Measurements from ENCODE around the gene SMAD4. TPM values are rescaled to one million over a fixed set of nuclear protein-coding genes. Genes with fewer than 3 reads are reported as not detected.

SMAD4 gene
- total and polyA plus RNA-seq, 3 experiments from 2014 or later, result 62.4 to 84.3 (median 81.9) TPM

DNA sequence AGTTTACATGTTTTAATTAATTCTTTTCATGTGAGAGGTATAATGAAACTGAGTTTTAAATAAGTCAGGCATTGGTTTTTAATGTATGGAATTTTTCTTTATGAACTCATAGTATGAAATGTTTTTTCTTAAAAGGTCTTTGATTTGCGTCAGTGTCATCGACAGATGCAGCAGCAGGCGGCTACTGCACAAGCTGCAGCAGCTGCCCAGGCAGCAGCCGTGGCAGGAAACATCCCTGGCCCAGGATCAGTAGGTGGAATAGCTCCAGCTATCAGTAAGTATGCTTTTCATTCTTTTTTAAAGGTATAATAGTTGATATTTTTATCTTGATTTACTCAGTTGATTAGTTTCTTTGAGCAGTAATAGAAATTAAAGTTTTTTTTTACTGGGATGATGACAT, 46.5 kb downstream of the SMAD4 start:
- Mint-ChIP-seq H3K4me1 (peaks cover 30 to 48% (median 37%) of the 10 kb centered on the region in 3 donors), H3K27me3 (no peaks in the 10 kb centered on the region), H3K9me3 (no peaks in the 10 kb centered on the region), H3K36me3 (peaks cover 4 to 85% (median 23%) of the 10 kb centered on the region in 3 donors), H3K4me3 (no peak overlapping the region), H3K27ac (peak overlapping the region in 4 of 8 donors; percentile 5 to 36 (median 20))
- Histone ChIP-seq H3K4me3 (ENCODE audit: low read length) (no peak overlapping the region), H3K36me3 (ENCODE audit: insufficient read depth, low read length) (peaks cover 28% of the 10 kb centered on the region), H3K4me1 (ENCODE audit: insufficient read depth, low read length) (peaks cover 8% of the 10 kb centered on the region), H3K27ac (ENCODE audit: low read depth, low read length) (no peak overlapping the region), H3K27me3 (ENCODE audit: insufficient read depth, low read length, poor library complexity, severe bottlenecking) (no peaks in the 10 kb centered on the region), H3K9me3 (ENCODE audit: low read length) (no peaks in the 10 kb centered on the region)
- ChIA-PET POLR2A (interaction anchor here (1.1 kb wide), 1 partner anchor 45 kb away, joined by 3 read pairs; no protein-coding TSS in a partner anchor), CTCF (no interaction called here)
- no peak for DNase-seq

DNA sequence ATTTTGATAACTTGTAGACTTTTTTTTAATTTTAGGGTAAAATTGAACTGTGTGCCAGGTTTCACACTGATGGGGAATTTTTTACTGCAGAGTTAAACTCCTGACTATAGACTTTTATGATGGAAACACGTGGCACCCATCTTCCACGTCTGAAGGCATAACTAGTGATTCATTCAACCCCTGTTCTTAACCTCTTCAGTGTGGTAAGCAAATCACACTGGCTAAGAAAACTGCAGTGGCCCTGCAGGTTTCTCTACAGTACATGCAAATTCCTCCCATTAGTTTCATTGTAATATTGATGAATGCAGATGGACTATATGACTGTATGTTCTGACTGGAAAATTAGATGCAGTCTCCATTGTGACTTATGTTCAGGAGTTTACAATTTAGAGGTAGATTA, 47.2 kb downstream of the SMAD4 start:
- no peaks in the 10 kb centered on the region for H3K27me3 ChIP-seq (ENCODE audit: insufficient read depth, low read length, poor library complexity, severe bottlenecking)
- Mint-ChIP-seq H3K27ac (peak overlapping the region in 1 of 8 donors; percentile 17), H3K4me3 (no peak overlapping the region), H3K36me3 (peaks cover 4 to 85% (median 23%) of the 10 kb centered on the region in 3 donors), H3K27me3 (no peaks in the 10 kb centered on the region), H3K4me1 (peaks cover 23 to 42% (median 30%) of the 10 kb centered on the region in 3 donors), H3K9me3 (no peaks in the 10 kb centered on the region)
- no peak overlapping the region for H3K4me3 ChIP-seq (ENCODE audit: low read length)
- H3K9me3 ChIP-seq (ENCODE audit: low read length), result no peaks in the 10 kb centered on the region
- H3K36me3 ChIP-seq (ENCODE audit: insufficient read depth, low read length), result peaks cover 28% of the 10 kb centered on the region
- no peak for DNase-seq
- ChIA-PET CTCF (no interaction called here), POLR2A (no interaction called here)
- no peak overlapping the region for H3K27ac ChIP-seq (ENCODE audit: low read depth, low read length)
- peaks cover 5% of the 10 kb centered on the region for H3K4me1 ChIP-seq (ENCODE audit: insufficient read depth, low read length)

DNA sequence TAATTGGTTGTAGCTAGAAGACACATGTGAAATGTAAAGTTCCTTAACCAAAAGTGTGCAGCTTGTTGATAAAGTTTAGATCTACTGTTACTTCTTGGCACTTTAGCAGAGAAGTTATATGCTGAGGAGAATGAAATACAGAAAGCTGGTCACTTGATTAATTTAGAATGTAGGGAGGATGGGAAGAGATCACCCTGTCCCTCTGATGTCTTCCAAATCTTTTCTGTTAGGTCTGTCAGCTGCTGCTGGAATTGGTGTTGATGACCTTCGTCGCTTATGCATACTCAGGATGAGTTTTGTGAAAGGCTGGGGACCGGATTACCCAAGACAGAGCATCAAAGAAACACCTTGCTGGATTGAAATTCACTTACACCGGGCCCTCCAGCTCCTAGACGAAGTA, 48.0 kb downstream of the SMAD4 start:
- peaks cover 20 to 38% (median 24%) of the 10 kb centered on the region in 3 donors for H3K4me1 Mint-ChIP-seq
- H3K4me3 ChIP-seq (ENCODE audit: low read length), result no peak overlapping the region
- H3K27me3 Mint-ChIP-seq, result no peaks in the 10 kb centered on the region
- peaks cover 4 to 86% (median 27%) of the 10 kb centered on the region in 3 donors for H3K36me3 Mint-ChIP-seq
- DNase-seq, result no peak
- POLR2A ChIA-PET, result no interaction called here
- H3K36me3 ChIP-seq (ENCODE audit: insufficient read depth, low read length), result peaks cover 28% of the 10 kb centered on the region
- peak overlapping the region in 1 of 8 donors; percentile 50 for H3K27ac Mint-ChIP-seq
- peaks cover 5% of the 10 kb centered on the region for H3K4me1 ChIP-seq (ENCODE audit: insufficient read depth, low read length)
- H3K9me3 ChIP-seq (ENCODE audit: low read length), result no peaks in the 10 kb centered on the region
- CTCF ChIA-PET, result no interaction called here
- H3K9me3 Mint-ChIP-seq, result no peaks in the 10 kb centered on the region
- H3K27me3 ChIP-seq (ENCODE audit: insufficient read depth, low read length, poor library complexity, severe bottlenecking), result no peaks in the 10 kb centered on the region
- H3K4me3 Mint-ChIP-seq, result no peak overlapping the region
- no peak overlapping the region for H3K27ac ChIP-seq (ENCODE audit: low read depth, low read length)

DNA sequence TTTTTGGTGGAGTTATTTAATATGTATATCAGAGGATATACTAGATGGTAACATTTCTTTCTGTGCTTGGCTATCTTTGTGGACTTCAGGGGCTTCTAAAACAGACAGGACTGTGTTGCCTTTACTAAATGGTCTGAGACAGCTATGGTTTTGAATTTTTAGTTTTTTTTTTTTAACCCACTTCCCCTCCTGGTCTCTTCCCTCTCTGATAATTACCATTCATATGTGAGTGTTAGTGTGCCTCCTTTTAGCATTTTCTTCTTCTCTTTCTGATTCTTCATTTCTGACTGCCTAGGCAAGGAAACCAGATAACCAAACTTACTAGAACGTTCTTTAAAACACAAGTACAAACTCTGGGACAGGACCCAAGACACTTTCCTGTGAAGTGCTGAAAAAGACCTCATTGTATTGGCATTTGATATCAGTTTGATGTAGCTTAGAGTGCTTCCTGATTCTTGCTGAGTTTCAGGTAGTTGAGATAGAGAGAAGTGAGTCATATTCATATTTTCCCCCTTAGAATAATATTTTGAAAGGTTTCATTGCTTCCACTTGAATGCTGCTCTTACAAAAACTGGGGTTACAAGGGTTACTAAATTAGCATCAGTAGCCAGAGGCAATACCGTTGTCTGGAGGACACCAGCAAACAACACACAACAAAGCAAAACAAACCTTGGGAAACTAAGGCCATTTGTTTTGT, 52.7 kb downstream of the SMAD4 start:
- no peaks in the 10 kb centered on the region for H3K27me3 Mint-ChIP-seq

DNA sequence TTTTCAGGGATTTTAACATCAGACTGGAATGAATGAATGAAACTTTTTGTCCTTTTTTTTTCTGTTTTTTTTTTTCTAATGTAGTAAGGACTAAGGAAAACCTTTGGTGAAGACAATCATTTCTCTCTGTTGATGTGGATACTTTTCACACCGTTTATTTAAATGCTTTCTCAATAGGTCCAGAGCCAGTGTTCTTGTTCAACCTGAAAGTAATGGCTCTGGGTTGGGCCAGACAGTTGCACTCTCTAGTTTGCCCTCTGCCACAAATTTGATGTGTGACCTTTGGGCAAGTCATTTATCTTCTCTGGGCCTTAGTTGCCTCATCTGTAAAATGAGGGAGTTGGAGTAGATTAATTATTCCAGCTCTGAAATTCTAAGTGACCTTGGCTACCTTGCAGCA, 53.4 kb downstream of the SMAD4 start:
- no peak overlapping the region for H3K4me3 ChIP-seq (ENCODE audit: low read length)
- H3K27ac ChIP-seq (ENCODE audit: low read depth, low read length), result no peak overlapping the region
- Mint-ChIP-seq H3K27ac (peak overlapping the region in 1 of 8 donors; percentile 75), H3K4me1 (peaks cover 2 to 8% (median 3%) of the 10 kb centered on the region in 3 donors), H3K9me3 (peaks cover 8 to 21% (median 15%) of the 10 kb centered on the region in 5 donors), H3K4me3 (no peak overlapping the region), H3K36me3 (peaks cover 31 to 83% (median 36%) of the 10 kb centered on the region in 3 donors), H3K27me3 (no peaks in the 10 kb centered on the region)
- no peaks in the 10 kb centered on the region for H3K27me3 ChIP-seq (ENCODE audit: insufficient read depth, low read length, poor library complexity, severe bottlenecking)
- H3K36me3 ChIP-seq (ENCODE audit: insufficient read depth, low read length), result peaks cover 12% of the 10 kb centered on the region
- H3K9me3 ChIP-seq (ENCODE audit: low read length), result no peaks in the 10 kb centered on the region
- no peak for DNase-seq
- ChIA-PET POLR2A (no interaction called here), CTCF (no interaction called here)
- H3K4me1 ChIP-seq (ENCODE audit: insufficient read depth, low read length), result no peaks in the 10 kb centered on the region

More for the DNA sequence above, 52.7 kb downstream of the SMAD4 start:
- H3K36me3 Mint-ChIP-seq, result peaks cover 29 to 90% (median 36%) of the 10 kb centered on the region in 3 donors
- peak overlapping the region in 5 of 8 donors; percentile 2 to 82 (median 68) for H3K27ac Mint-ChIP-seq
- DNase-seq, result no peak
- H3K9me3 ChIP-seq (ENCODE audit: low read length), result no peaks in the 10 kb centered on the region
- no peaks in the 10 kb centered on the region for H3K27me3 ChIP-seq (ENCODE audit: insufficient read depth, low read length, poor library complexity, severe bottlenecking)
- H3K36me3 ChIP-seq (ENCODE audit: insufficient read depth, low read length), result peaks cover 17% of the 10 kb centered on the region
- ChIA-PET POLR2A (no interaction called here), CTCF (no interaction called here)
- H3K4me3 Mint-ChIP-seq, result no peak overlapping the region
- peaks cover 2 to 8% (median 3%) of the 10 kb centered on the region in 3 donors for H3K4me1 Mint-ChIP-seq
- no peaks in the 10 kb centered on the region for H3K4me1 ChIP-seq (ENCODE audit: insufficient read depth, low read length)
- no peak overlapping the region for H3K4me3 ChIP-seq (ENCODE audit: low read length)
- peaks cover 2 to 15% (median 9%) of the 10 kb centered on the region in 5 donors for H3K9me3 Mint-ChIP-seq
- no peak overlapping the region for H3K27ac ChIP-seq (ENCODE audit: low read depth, low read length)

DNA sequence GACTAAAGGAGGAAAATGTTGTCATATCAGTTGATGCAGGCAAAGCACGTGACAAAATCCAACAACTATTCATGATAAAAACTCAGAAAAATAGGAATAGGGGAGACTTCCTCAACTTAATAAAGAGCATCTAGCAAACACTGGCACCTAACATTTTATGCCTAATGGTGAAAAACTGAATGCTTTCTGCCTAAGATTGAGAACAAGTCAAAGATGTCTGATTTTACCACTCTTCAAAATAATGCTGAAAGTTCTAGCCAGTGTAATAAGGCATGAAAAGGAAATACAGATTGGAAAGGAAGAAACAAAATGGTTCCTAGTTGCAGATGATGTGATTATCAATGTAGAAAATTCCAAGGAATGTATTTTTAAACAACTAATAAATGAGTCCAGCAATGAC, 58.4 kb downstream of the SMAD4 start:
- no peaks in the 10 kb centered on the region for H3K36me3 ChIP-seq (ENCODE audit: insufficient read depth, low read length)
- Mint-ChIP-seq H3K36me3 (peaks cover 19 to 39% (median 34%) of the 10 kb centered on the region in 3 donors), H3K27me3 (no peaks in the 10 kb centered on the region), H3K4me3 (no peak overlapping the region), H3K4me1 (no peaks in the 10 kb centered on the region), H3K9me3 (peaks cover 14 to 32% (median 19%) of the 10 kb centered on the region in 5 donors), H3K27ac (no peak overlapping the region)
- no peaks in the 10 kb centered on the region for H3K4me1 ChIP-seq (ENCODE audit: insufficient read depth, low read length)
- H3K27me3 ChIP-seq (ENCODE audit: insufficient read depth, low read length, poor library complexity, severe bottlenecking), result no peaks in the 10 kb centered on the region
- ChIA-PET POLR2A (no interaction called here), CTCF (no interaction called here)
- DNase-seq, result no peak
- no peak overlapping the region for H3K4me3 ChIP-seq (ENCODE audit: low read length)
- H3K27ac ChIP-seq (ENCODE audit: low read depth, low read length), result no peak overlapping the region
- peaks cover 3% of the 10 kb centered on the region for H3K9me3 ChIP-seq (ENCODE audit: low read length)

DNA sequence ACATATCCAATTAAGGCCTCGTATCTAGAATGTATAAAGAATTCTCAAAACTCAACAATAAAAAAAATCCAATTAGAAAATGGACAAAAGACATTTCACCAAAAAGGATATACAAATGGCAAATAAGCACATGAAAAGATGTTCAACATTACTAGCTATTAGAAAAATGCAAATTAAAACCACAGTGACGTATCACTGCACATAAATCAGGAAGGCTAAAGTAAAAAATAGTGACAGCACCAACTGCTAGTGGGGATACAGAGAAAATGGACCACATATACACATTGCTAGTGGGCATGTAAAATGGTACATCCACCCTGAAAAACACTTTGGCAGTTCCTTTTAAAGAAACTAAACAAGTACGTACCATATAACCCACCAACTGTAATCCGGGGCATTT, 59.7 kb downstream of the SMAD4 start:
- Mint-ChIP-seq H3K4me1 (no peaks in the 10 kb centered on the region), H3K36me3 (peaks cover 11 to 34% (median 21%) of the 10 kb centered on the region in 3 donors), H3K27me3 (no peaks in the 10 kb centered on the region), H3K9me3 (peaks cover 14 to 32% (median 22%) of the 10 kb centered on the region in 5 donors), H3K4me3 (no peak overlapping the region), H3K27ac (peak overlapping the region in 1 of 8 donors; percentile 4)
- DNase-seq, result no peak
- ChIA-PET CTCF (interaction anchor here (2.5 kb wide), 1 partner anchor 21 kb away, joined by 7 read pairs; no protein-coding TSS in a partner anchor), POLR2A (no interaction called here)
- Histone ChIP-seq H3K36me3 (ENCODE audit: insufficient read depth, low read length) (no peaks in the 10 kb centered on the region), H3K27ac (ENCODE audit: low read depth, low read length) (no peak overlapping the region), H3K4me3 (ENCODE audit: low read length) (no peak overlapping the region), H3K4me1 (ENCODE audit: insufficient read depth, low read length) (no peaks in the 10 kb centered on the region), H3K27me3 (ENCODE audit: insufficient read depth, low read length, poor library complexity, severe bottlenecking) (no peaks in the 10 kb centered on the region), H3K9me3 (ENCODE audit: low read length) (peaks cover 3% of the 10 kb centered on the region)

DNA sequence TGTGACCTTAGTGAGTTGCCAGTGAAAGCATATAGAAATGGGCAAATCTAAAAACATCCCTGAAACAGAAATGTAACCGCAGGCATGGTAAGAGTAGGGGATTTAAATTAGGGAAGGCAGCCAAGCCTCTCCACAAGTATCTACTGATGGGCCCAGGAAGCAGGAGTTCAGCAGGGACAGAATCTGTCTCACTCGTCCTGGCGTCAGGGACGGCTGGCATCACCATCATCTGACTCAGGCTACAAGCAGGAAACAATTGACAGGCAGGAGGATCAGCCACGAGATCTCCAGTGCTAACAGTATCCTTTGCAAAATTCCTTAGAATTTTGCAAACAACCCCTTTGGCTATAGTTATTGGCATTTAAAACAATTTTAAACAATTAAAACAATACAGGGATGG, 61.3 kb downstream of the SMAD4 start:
- Histone ChIP-seq H3K27me3 (ENCODE audit: insufficient read depth, low read length, poor library complexity, severe bottlenecking) (no peaks in the 10 kb centered on the region), H3K4me1 (ENCODE audit: insufficient read depth, low read length) (no peaks in the 10 kb centered on the region), H3K4me3 (ENCODE audit: low read length) (no peak overlapping the region), H3K27ac (ENCODE audit: low read depth, low read length) (no peak overlapping the region), H3K9me3 (ENCODE audit: low read length) (peaks cover 3% of the 10 kb centered on the region), H3K36me3 (ENCODE audit: insufficient read depth, low read length) (no peaks in the 10 kb centered on the region)
- peak overlapping the region in 1 of 7 donors; percentile 71 for H3K4me3 Mint-ChIP-seq
- POLR2A ChIA-PET, result no interaction called here
- H3K36me3 Mint-ChIP-seq, result peaks cover 4 to 25% (median 7%) of the 10 kb centered on the region in 3 donors
- CTCF ChIA-PET, result interaction anchor here (2.5 kb wide), 1 partner anchor 19 kb away, joined by 7 read pairs; no protein-coding TSS in a partner anchor
- no peaks in the 10 kb centered on the region for H3K4me1 Mint-ChIP-seq
- H3K27me3 Mint-ChIP-seq, result no peaks in the 10 kb centered on the region
- no peak for DNase-seq
- H3K27ac Mint-ChIP-seq, result no peak overlapping the region
- peaks cover 14 to 29% (median 22%) of the 10 kb centered on the region in 5 donors for H3K9me3 Mint-ChIP-seq

Data from CD8-positive, alpha-beta memory T cell (primary cell).